Chondrocyte (in vitro differentiated cells): Measurements from ENCODE around the gene BCAR3. TPM values are rescaled to one million over a fixed set of nuclear protein-coding genes. Genes with fewer than 3 reads are reported as not detected.

Source experiments
- DNase-seq: peaks from one replicate; pipeline ENCODE4 v3.0.0; 2021; ENCODE audit warnings: mixed read lengths, low spot score
- H3K27ac Mint-ChIP-seq: one replicate; pipeline ENCODE4 v1.8.0; 2021; ENCODE audit warnings: mild to moderate bottlenecking, moderate library complexity, mixed read lengths; ENCODE audit not compliant: unreplicated experiment
- H3K27me3 Mint-ChIP-seq: 2 replicates; pipeline ENCODE4 v1.8.0; 2021; ENCODE audit warnings: low read depth, mixed read lengths
- H3K36me3 Mint-ChIP-seq: 2 replicates; pipeline ENCODE4 v1.8.0; 2021; ENCODE audit warnings: low read depth, mixed read lengths
- H3K4me1 Mint-ChIP-seq: 2 replicates; pipeline ENCODE4 v1.8.0; 2021; ENCODE audit warnings: low read depth, mild to moderate bottlenecking, mixed read lengths
- H3K4me3 Mint-ChIP-seq: one replicate; pipeline ENCODE4 v1.8.0; 2021; ENCODE audit warnings: mild to moderate bottlenecking, moderate library complexity, mixed read lengths; ENCODE audit not compliant: unreplicated experiment
- H3K9me3 Mint-ChIP-seq: 2 replicates; pipeline ENCODE4 v1.8.0; 2021; ENCODE audit warnings: low read depth, mixed read lengths
- CTCF ChIP-seq: fragments of 200-600 bp; sonication (generic); IDR thresholded peaks from 2 replicates; pipeline ENCODE4 v1.5.0; 2021; ENCODE audit warnings: antibody characterized with exemption, mild to moderate bottlenecking, moderate library complexity
- total RNA-seq: library from RNA; stranded (reverse); gene quantifications from 3 replicates; pipeline ENCODE4 v1.2.1, GENCODE V29; 2021

The BCAR3 gene
- total RNA-seq, 1 donor from 2014 or later, result 18.5 TPM

- Mint-ChIP-seq H3K4me3 (no peak overlapping the region), H3K27ac (no peak overlapping the region), H3K9me3 (no peaks in the 10 kb centered on the region), H3K27me3 (no peaks in the 10 kb centered on the region), H3K36me3 (no peaks in the 10 kb centered on the region), H3K4me1 (peaks cover 2% of the 10 kb centered on the region)
- no peak for DNase-seq
- TF ChIP-seq CTCF, result no peak
These were observed 13.9 kb upstream of the BCAR3 start for GRCh38 chr1:93695411-93696005.

GRCh38 chr1:93694819-93695218 lies 13.2 kb upstream of the BCAR3 start:
- no peaks in the 10 kb centered on the region for H3K36me3 Mint-ChIP-seq
- no peak for DNase-seq
- no peaks in the 10 kb centered on the region for H3K27me3 Mint-ChIP-seq
- no peaks in the 10 kb centered on the region for H3K4me1 Mint-ChIP-seq
- H3K4me3 Mint-ChIP-seq, result no peak overlapping the region
- no peak overlapping the region for H3K27ac Mint-ChIP-seq
- no peaks in the 10 kb centered on the region for H3K9me3 Mint-ChIP-seq
- TF ChIP-seq CTCF, result no peak

GRCh38 chr1:93694039-93694438 lies 12.4 kb upstream of the BCAR3 start:
- no peak overlapping the region for H3K4me3 Mint-ChIP-seq
- no peaks in the 10 kb centered on the region for H3K27me3 Mint-ChIP-seq
- no peak for TF ChIP-seq CTCF
- no peak for DNase-seq
- no peaks in the 10 kb centered on the region for H3K9me3 Mint-ChIP-seq
- H3K27ac Mint-ChIP-seq, result no peak overlapping the region
- H3K4me1 Mint-ChIP-seq, result no peaks in the 10 kb centered on the region
- no peaks in the 10 kb centered on the region for H3K36me3 Mint-ChIP-seq

- no peaks in the 10 kb centered on the region for H3K9me3 Mint-ChIP-seq
- H3K27ac Mint-ChIP-seq, result peak overlapping the region; percentile 78
- H3K4me1 Mint-ChIP-seq, result no peaks in the 10 kb centered on the region
- TF ChIP-seq CTCF, result no peak
- H3K27me3 Mint-ChIP-seq, result no peaks in the 10 kb centered on the region
- no peak for DNase-seq
- no peaks in the 10 kb centered on the region for H3K36me3 Mint-ChIP-seq
- H3K4me3 Mint-ChIP-seq, result no peak overlapping the region
These were observed 11.4 kb upstream of the BCAR3 start for GRCh38 chr1:93692983-93693591.

GRCh38 chr1:93692451-93692861 lies 10.8 kb upstream of the BCAR3 start:
- no peaks in the 10 kb centered on the region for H3K9me3 Mint-ChIP-seq
- no peak overlapping the region for H3K4me3 Mint-ChIP-seq
- no peaks in the 10 kb centered on the region for H3K4me1 Mint-ChIP-seq
- H3K27me3 Mint-ChIP-seq, result no peaks in the 10 kb centered on the region
- TF ChIP-seq CTCF, result no peak
- no peaks in the 10 kb centered on the region for H3K36me3 Mint-ChIP-seq
- DNase-seq, result no peak
- peak overlapping the region; percentile 78 for H3K27ac Mint-ChIP-seq
